Left cardiac atrium (tissue), 4 donors: ENCODE measurements around the gene SETX. TPM values are rescaled to one million over a fixed set of nuclear protein-coding genes. Genes with fewer than 3 reads are reported as not detected.

Experiments used
- ATAC-seq, 2 donors: fragments of 200-7000 bp; cut with Tn5 transposase; one replicate each; pipeline ENCODE4 v1.9.1; 2020; ENCODE audit warnings: mild to moderate bottlenecking in 2 of 2, moderate library complexity in 2 of 2
- DNase-seq: peaks from one replicate; pipeline ENCODE4 v3.0.0-alpha.2; 2020
- intact Hi-C, 2 donors: fragments of 100-400 bp; cut with DNase I; formaldehyde crosslinking; loops; one replicate each; pipeline versions ENCODE4 v1.14.1 to v1.15.1; 2022 to 2023
- total RNA-seq, 2 donors: library from RNA; stranded (reverse); fragmentation: NEBNext Ultra II Directional; extraction: Animal tissue kit (Norgen Biotek cat#: 25700); gene quantifications; one replicate each; pipeline ENCODE4 v1.2.1, GENCODE V29; 2021
- donor health status: DM: no; HTN: yes; CAD: no.
- donor health status: DM: no; HTN: yes; CAD: no; lungs with severe emphysema.
- donor health status: DM: yes; HTN: yes; CAD: no.
- donor health status: Dilated cardiomyopathy.

The SETX gene
- total RNA-seq, 2 donors from 2014 or later, result 25.7 to 32.8 TPM

DNA sequence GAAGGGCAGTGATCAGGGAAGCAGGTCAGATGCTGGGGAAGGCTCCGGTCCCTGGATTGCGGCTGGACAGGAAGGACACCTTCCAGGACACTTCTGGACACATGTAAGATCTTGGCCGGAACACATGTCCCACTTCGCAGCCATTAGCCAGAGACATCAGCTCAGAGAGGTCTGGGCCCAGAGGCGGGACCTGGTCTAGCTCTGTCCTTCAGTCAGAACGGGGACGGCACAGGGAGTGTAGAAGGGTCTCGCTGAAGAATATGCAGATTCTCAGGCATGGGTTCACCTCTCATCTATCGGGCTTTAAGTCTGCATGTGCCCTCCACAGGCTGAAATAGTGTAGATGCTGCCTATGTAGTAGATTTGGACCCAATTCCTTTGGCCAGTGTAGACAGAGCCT is 119.7 kb downstream of the SETX start:
- no peak for DNase-seq
- ATAC-seq, result no peak
- intact Hi-C loops, result loop anchor here (10.0 kb wide), 2 partner anchors 170 to 470 kb away; no protein-coding TSS in a partner anchor

DNA sequence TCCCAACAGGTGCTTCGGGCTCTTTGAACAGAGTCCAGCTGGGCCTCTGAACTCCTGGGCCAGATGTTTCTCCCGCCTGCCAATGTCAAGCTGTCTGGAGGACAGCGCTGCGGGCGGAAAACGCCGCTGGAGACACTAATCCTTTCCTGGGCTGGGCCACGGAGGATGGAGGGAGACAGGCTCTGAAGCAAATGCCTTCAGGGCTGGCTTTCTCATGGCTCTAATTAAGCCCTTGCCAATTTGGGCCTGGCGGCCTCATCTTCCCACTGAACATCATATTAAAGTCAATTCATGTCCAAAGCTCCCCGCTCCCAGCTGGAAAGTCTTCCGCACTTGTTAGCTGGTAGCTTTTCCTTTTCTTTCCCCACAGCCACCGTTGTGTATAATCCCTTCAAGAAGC is 120.3 kb downstream of the SETX start:
- ATAC-seq (no peak), DNase-seq (no peak)
- intact Hi-C loops, result loop anchor here (5.0 to 10.0 kb wide), 4 partner anchors 62 to 470 kb away; no protein-coding TSS in a partner anchor

DNA sequence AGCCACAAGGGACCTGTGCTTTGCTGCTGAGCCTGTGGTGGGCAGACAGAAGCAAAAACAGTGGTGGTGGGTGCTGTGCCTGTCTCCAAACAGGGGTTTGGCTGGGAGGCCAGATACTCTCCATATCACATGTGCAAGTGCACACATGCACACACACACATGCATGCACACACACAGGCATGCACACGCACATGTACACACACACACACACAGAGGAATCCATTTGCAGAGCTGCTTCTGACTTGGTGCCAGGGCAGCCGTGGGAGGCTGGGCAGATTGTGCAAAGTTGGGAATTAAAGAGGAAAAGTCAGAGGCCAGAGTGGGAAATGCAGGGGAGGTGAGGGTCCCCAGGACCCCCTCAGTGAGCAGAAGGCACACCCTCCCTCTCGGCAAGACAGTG is 121.6 kb downstream of the SETX start:
- intact Hi-C loops, result loop anchor here (5.0 to 10.0 kb wide), 4 partner anchors 61 to 468 kb away; no protein-coding TSS in a partner anchor
- no peak for ATAC-seq

DNA sequence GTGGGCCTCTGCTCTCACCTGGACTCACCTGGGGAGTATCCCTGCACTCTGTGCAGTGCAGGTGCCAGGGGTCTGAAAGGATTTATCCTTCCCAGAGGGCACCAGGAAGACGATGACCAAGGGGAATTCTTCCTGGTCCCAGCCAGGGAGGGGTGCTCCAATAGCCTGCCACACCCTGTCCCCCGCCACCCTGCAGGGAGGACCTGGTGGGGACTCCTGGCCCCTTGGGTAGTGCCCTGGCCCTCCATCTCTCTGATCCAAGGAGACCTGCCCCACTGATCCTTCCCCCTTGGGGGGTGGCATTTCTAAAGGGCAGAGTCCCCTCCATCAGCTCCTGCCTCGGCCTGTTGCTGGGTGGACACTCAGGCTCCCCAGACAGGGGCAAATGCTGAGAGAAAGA is 122.3 kb downstream of the SETX start:
- no peak for ATAC-seq
- intact Hi-C loops, result loop anchor here (5.0 to 10.0 kb wide), 4 partner anchors 60 to 468 kb away; no protein-coding TSS in a partner anchor
- no peak for DNase-seq

More for the DNA sequence above, 121.6 kb downstream of the SETX start:
- DNase-seq, result no peak

DNA sequence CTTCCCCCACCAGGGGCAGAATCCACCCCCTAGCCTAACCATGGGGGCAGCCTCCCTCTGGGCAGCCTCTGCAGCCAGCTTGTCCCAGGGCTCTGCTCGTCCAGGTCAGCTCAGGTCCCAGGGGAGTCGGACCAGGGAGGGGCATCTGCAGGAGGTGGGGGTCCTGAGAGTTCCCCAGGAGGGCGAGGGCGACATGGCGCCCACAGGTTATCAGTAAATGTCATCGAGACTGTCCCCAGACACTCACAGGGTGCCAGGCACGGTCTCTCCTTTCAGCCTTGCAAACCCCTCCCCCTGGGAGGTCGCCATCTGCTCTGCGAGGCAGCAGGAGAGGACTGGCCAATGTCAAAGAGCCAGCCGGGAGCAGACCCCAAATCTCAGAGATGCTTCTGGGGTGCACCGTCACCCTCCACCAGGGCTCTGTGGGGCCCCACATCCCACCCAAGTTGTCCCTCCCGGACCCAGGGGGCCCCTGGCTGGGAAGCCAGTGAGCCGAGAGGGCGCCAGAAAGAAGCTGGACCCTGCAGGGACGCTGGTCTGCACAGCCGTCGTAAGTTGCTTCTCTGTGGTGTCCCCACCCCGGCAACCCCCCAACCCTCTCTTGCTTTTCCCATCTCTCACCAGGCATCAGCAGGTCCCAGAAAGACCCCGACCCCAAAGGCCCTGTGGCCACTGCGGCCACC is 123.6 kb downstream of the SETX start:
- no peak for DNase-seq
- ATAC-seq, result no peak
- intact Hi-C loops, result loop anchor here (5.0 to 10.0 kb wide), 4 partner anchors 59 to 466 kb away; no protein-coding TSS in a partner anchor

- DNase-seq (no peak), ATAC-seq (no peak)
- intact Hi-C loops, result loop anchor here (5.0 to 10.0 kb wide), 4 partner anchors 58 to 466 kb away; no protein-coding TSS in a partner anchor
Observed at GRCh38 chr9:132230605-132231004, 124.2 kb downstream of the SETX start.

GRCh38 chr9:132228062-132228461 is 126.7 kb downstream of the SETX start:
- no peak for DNase-seq

DNA sequence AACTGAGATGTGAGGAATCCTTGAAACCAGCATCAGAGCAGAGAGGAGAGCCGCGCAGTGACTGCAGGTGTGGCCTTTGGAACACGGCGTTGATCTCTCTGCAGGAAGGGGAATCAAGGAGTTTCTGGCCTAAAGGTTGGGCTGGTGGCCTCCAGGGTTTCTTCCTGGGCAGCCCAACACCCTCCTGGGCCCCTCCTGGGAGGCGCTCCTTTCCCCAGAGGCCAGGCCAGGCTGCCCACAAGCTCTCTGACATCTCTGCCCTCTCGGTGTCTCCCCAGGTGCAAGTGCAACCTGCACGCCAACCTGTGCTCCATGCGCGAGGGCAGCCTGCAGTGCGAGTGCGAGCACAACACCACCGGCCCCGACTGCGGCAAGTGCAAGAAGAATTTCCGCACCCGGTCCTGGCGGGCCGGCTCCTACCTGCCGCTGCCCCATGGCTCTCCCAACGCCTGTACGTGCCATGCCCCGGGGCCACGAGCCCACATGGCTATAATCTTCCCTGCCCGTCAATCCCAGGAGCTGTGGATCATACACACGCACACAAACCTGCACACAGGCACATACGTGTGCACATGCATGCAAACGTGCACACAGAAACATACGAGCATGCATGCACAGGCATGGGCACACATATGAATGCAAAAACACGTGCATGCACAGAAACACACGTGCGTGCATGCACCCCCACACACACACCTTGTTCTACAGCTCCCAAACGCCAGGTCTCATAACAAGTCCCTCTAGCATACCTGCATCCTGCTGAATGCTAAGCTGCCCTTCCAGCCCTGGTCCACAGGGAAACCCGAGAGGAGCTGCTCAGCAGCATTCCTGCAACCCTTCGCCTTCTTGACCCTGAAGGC is 128.0 kb downstream of the SETX start:
- DNase-seq (no peak), ATAC-seq (no peak)
- intact Hi-C loops, result no loop called here

More at GRCh38 chr9:132228062-132228461, 126.7 kb downstream of the SETX start:
- intact Hi-C loops, result no loop called here
- ATAC-seq, result no peak

GRCh38 chr9:132224645-132225044 is 130.1 kb downstream of the SETX start:
- DNase-seq (no peak), ATAC-seq (no peak)
- intact Hi-C loops, result no loop called here

DNA sequence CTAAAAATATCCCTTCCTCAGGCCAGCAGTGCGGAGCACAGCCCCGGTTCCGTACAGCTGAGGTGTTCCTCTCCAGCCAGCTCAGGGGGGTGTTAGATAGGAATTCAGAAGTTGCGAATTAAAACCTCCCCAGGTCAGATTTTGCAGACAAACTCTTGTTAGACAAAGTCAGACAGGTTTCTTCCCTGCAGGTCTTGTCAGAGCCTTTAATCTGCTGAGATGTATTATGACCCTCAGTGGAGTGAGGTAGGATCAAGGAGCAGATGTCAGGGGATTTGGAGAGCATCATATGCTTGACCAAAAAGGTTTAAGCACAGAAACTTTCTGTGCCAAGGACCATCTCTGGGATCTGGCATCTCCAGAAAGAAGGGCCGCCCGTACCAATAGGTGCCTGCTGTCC is 132.8 kb downstream of the SETX start:
- ATAC-seq (no peak), DNase-seq (no peak)
- intact Hi-C loops, result no loop called here

DNA sequence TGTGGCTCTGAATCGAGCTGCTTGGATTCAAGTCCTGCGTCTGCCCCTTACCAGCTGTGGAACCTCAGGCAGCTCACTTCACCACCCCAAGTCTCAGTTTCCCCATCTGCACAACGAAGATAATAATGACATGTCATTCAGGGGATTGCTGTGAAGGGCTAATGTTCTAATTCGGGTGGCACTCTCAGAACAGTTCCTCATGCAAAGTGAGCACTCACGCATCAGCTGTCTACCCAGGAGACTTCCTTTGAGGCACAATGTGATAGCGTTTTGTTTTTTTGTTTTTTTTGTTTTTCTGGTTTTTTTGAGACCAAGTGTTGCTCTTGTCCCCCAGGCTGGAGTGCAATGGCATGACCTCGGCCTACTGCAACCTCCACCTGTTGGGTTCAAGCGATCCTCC is 136.6 kb downstream of the SETX start:
- DNase-seq (no peak), ATAC-seq (no peak)
- intact Hi-C loops, result no loop called here

- intact Hi-C loops, result no loop called here
- DNase-seq, result no peak
- ATAC-seq, result peak in 1 of 2 donors; percentile 5
Observed at GRCh38 chr9:132216861-132217619, 137.7 kb downstream of the SETX start.

DNA sequence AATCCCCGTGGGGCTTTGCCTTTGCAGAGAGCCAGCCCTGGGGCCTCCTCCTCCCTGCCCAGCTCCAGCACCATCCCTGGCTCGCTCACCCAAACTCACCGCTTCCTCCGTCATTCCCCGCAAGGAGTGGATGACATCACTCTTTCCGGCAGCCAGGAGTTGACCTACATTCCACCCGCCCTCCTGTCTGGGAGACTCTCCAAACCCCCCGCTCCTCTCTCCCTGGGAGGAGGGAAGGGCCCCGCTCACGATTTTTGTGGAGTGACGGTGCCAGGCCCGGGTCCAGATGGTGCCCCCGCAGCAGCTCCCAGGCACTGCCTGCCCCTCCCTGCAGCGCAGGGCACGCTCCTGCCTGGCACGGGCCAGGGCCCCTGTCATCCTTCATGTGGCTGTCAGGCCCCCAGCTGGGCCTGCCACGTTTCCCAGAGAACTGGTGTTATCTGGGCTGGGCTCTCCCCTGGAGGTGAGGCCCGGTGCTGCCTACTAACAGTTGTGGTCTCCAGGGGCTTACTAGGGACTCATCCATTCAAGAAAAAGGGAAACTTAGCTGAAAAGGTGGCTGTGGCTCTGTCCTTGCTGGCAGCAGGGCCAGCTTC is 140.7 kb downstream of the SETX start:
- ATAC-seq, result peak; percentile 95 to 97
- DNase-seq, result peak; percentile 82
- intact Hi-C loops, result no loop called here

GRCh38 chr9:132211570-132211969 is 143.2 kb downstream of the SETX start:
- ATAC-seq (no peak), DNase-seq (no peak)
- intact Hi-C loops, result no loop called here

Other genes starting within 250 kb of the SETX start
- 1 to 10 TPM; 5.0 to 6.5 TPM for gene NTNG2, start 192.9 kb downstream of the SETX start, total RNA-seq
- 10 to 100 TPM; 16.0 to 17.6 TPM for gene TTF1, start 51.9 kb upstream of the SETX start, total RNA-seq
- 1 to 10 TPM; 2.4 to 3.0 TPM for gene CFAP77, start 55.2 kb upstream of the SETX start, total RNA-seq
- not detected for gene BARHL1, start 227.6 kb upstream of the SETX start, total RNA-seq